GM21576 (cell line): Measurements from ENCODE around the gene VWA5B2.

Experiments used
- ATAC-seq: cut with Tn5 transposase; IDR thresholded peaks from one replicate; pipeline ENCODE4 v1.9.1; 2021; ENCODE audit warnings: mild to moderate bottlenecking, moderate library complexity; ENCODE audit not compliant: unreplicated experiment

Gene VWA5B2

DNA sequence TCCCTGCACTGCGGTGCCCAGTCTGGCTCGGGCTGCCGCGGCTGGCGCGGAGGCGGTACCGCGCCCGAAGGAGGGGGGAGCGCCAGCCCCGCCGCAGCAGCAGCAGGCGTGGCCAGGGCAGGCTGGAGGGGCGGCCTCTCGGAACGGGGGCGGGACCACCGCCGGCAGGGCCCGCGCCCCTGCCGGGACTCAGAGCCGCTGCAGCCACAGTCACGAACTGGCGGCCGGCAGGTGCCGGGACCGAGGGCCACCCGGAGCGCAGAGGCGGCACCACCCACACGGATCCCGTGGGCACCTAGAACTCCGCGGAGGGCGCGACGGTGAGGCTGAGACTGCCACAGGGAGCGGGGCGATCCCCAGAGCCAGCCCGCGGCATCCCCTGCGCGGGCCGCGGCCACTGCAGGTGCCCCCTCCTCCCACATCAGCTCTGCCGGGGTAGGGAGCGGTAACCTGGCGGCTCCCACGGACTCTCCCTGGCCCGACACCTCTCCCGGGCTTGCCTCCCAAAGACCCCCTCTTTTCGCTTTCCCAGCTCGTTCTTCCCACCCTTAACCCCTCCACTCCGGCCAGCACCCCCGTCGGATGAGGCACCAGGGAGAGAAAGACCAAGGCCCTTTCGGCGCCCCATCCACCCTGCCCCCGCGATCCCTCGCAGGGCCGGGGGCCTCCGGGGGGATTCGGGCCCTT, at the start of gene VWA5B2:
Gene VWA5B2, plus strand, starts transcription at position 192 of the 687 bp plus-strand sequence. CDS start 944 bp downstream, outside the sequence.
- ATAC-seq, result peak; percentile 69

DNA sequence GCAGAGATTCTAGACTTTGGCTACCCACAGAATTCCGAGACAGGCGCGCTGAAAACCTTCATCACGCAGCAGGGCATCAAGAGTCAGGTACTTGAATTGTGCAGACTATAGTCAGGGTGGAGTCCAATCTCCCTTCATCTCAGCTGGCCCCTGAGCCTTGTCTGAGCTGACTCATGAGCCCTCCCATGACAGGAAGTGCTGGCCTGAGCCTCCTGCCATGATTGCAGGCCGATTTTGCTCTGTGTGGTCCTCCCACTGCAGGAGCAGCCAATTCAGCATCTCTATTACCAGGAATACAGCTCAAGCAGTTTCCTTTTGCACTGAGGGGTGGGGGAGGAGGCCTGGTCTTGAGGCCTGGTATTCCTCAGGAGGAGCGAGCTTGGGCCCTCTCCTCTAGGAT, 49.2 kb upstream of the VWA5B2 start:
- no peak for ATAC-seq

DNA sequence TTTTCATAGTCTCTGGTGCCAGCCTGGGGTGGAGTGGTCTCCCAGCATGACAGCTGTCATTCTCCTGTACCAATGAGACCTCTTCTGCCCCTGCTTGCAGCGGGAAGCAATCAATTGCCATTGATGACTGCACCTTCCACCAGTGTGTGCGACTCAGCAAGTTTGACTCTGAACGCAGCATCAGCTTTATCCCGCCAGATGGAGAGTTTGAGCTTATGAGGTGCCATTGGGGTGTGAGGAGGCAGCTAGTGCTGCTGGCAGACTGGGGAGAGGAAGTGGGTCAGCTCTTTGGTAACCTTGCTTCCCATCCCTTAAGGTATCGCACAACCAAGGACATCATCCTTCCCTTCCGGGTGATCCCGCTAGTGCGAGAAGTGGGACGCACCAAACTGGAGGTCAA, 47.8 kb upstream of the VWA5B2 start:
- no peak for ATAC-seq

DNA sequence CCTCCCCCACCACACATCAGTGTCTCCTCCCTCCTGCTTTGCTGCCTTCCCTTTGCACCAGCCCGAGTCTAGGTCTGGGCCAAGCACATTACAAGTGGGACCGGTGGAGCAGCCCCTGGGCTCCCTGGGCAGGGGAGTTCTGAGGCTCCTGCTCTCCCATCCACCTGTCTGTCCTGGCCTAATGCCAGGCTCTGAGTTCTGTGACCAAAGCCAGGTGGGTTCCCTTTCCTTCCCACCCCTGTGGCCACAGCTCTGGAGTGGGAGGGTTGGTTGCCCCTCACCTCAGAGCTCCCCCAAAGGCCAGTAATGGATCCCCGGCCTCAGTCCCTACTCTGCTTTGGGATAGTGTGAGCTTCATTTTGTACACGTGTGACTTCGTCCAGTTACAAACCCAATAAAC, 45.7 kb upstream of the VWA5B2 start:
- ATAC-seq, result no peak

DNA sequence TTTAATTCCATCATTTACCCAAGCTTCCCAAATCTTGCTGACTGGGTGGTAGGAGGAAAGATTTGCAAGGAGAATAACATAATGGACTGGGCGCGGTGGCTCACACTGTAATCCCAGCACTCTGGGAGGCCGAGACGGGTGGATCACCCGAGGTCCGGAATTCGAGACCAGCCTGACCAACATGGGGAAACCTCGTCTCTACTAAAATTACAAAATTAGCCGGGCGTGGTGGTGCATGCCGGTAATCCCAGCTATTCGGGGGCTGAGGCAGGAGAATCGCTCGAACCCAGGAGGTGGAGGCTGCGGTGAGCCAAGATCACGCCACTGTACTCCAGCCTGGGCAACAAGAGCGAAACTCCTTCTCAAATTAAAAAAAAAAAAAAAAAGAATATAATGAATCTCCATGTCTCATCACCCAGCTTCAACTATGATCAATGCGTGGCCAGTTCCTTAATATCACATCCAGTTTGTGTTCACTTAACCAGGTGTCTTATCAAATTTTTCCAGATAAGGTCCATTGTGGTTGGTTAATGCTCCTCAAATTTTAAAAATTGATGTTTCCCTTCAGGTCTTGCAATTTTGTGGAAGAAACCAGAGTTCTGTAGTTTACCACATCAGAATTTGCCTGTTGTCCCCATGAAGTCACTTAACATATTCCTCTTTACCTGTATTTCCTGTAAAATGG, 44.7 kb upstream of the VWA5B2 start:
- no peak for ATAC-seq

DNA sequence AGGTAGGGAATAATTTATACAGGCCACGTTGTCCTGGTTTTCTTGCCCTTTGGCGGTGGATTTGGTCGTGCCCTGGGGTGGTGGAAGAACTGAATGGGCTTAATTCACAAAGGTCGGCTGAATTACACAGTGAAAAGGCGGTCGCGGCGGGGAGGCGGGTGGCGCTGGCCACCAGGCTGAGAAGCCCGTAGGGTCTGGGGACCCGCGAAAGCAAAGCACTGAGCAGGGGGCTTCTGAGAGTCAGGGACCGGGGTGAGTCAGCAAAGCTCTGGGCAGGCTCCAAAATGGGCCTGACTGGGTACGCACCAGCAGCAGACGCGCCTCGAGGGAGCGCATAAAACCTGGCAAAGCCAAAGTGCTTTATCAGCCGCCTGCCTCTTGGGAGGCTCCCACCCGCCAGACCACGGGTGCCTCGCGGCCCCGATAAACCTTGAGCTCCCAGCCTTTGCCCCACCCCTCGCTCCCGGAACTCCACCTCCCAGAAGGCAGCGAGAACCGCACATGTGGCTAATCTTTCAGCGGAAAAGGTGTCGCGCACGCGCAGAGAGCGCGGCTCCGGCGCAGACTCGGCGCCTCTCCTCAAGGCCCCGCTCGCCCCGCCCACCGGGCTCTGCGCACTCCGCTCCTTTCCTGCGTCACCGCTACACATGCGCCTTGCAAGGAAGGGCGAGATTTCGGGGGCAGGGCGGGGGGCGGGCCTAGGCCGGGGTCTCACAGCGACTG, 43.8 kb upstream of the VWA5B2 start:
- peak; percentile 89 for ATAC-seq

DNA sequence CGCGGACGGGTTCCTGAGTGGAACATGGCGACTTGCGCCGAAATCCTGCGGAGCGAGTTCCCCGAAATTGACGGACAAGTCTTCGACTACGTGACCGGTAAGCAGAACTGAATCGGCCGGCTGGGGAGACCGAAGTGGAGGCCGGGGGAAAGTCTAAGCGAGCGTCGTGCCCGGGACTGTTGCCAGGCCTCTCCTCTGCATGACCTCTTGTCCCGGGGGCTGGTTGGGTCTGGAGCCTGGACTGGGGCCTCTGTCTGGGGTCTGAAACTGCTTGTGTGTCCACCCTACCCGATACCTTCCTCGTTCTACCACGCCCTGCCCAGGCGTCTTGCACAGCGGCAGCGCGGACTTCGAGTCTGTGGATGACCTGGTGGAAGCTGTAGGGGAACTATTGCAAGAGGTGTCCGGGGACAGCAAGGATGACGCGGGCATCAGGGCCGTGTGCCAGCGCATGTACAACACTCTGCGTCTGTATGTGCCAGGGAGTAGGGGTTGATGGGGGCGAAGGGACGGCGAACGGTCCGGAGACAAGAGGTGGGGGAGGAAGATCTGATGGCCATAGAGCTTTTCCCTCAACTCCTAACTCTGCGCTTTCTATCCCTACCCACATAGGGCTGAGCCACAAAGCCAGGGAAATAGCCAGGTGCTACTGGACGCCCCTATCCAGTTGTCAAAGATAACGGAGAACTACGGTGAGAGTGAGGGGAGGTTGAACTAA, 43.0 kb upstream of the VWA5B2 start, which contains the start of gene ABCF3:
Gene ABCF3, plus strand, starts transcription at position 16 of the 718 bp plus-strand sequence. Its CDS starts 9 bp downstream, at position 25.
- ATAC-seq, result peak; percentile 12

DNA sequence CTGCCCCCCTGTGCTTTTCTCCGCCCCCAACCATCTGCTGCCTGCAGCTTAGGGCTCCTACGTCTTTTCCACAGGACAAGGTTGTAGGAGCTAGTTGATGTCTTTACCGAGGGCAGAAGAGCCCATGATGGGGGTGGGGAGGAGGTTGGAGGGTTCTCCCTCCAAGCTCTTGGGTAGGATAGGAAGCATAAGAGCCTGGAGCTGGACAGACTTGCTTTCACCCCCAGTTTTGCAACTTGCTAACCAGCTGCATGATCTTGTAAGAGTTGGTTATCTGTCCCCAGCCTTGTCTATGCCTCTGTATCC, 42.5 kb upstream of the VWA5B2 start:
- ATAC-seq, result no peak

DNA sequence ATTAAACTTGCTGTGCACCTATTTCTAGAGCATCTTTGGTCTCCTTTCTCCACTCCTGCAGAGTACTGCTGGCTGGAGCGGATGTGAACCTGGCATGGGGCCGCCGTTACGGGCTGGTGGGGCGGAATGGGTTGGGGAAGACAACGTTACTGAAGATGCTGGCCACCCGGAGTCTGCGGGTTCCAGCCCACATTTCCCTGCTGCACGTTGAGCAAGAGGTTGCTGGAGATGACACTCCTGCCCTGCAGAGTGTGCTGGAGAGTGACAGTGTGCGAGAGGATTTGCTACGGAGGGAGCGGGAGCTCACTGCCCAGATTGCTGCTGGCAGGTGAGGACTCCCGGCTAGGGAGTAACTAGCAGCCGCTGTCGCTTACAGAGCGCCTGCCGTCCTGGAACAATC, 41.3 kb upstream of the VWA5B2 start:
- no peak for ATAC-seq

DNA sequence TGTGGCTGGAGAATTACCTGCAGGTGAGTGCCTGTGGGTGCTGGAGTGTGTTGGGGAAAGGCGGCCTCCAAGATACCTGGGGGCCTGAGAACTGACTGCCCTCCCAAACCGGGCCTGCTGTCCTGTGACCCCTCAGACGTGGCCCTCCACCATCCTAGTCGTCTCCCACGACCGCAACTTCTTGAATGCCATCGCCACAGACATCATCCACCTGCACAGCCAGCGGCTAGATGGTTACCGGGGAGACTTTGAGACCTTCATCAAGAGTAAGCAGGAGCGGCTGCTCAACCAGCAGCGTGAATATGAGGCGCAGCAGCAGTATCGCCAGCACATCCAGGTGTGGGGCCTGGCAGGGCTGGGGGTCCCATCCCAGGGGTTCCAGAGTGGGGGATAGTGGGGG, 40.0 kb upstream of the VWA5B2 start:
- no peak for ATAC-seq

DNA sequence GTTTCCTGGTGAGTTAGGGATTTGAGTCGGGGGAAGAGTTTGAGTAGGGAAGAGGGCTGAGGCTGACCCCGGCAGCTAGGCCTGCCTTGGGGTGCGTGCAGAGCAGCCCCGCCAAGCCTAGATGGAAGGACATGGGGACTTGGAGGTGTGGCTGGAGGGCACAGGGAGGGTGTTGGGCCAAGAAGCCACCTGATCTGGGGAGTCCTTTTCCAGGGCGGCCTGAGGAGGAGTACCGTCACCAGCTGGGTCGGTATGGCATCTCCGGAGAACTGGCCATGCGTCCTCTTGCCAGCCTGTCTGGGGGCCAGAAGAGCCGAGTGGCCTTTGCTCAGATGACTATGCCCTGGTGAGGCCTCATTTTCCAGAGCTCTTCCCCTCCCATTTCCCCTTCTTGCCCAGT, 36.5 kb upstream of the VWA5B2 start:
- ATAC-seq, result no peak

DNA sequence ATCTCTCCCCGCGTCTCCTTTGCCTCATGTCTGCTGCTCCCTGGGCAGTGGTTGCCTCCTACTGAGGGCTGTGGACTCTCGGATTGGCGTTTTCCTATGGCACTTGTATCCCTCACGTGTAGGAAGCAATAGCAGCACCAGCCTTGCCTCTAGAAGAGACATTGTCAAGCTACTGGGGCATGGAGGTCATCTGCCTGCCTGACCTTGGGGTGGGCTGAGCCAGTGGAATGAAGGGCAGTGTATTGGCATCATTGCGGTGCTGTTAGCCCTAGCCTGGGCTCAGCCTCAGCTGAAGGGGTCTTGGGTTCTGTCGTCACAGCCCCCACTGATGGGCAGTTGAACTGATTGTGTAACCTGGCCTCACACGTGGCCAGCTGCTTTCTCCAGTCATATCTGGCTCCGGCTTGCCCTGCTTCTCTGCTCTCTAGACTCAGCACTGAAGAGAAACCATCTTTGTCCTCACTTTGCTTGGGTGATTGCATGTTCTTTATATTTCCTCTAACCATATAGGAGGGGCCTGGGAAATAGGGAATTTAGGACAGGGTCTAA, 35.3 kb upstream of the VWA5B2 start:
- no peak for ATAC-seq

DNA sequence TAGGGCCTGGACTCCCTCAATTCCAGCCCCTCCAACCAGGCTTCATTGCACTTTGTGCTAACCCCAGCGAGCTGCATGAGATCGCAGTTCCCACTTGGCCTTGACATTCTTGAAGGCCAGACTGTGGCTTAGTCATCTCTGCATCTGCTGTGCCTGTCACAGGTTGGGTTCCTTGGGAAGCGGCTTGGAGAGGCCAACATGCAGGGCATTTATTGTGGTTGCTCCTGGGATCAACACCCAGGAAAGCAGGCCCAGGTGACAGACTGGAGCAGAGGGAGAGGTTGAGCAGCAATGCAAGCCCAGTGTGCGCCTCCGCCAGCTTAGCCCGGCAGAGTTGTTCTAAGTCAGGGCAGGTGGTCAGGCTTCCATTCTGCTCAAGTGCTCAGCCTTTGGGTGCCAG, 32.8 kb upstream of the VWA5B2 start:
- no peak for ATAC-seq

DNA sequence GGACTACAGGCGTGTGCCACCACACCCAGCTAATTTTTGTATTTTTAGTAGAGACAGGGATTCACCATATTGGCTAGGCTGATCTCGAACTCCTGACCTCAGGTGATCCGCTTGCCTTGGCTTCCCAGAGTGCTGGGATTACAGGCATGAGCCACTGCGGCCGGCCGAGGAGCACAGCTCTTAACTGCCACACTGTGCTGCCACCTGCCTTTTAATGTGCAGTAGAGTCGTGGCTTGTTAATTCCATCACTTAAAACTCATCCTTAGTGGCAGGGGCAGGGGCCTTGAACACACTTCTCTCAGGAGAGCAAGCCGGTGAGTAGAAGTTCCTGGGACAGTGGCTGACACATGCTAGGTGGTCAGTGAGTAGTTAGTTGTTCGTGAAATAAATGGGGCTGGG, 30.9 kb upstream of the VWA5B2 start:
- ATAC-seq, result no peak

DNA sequence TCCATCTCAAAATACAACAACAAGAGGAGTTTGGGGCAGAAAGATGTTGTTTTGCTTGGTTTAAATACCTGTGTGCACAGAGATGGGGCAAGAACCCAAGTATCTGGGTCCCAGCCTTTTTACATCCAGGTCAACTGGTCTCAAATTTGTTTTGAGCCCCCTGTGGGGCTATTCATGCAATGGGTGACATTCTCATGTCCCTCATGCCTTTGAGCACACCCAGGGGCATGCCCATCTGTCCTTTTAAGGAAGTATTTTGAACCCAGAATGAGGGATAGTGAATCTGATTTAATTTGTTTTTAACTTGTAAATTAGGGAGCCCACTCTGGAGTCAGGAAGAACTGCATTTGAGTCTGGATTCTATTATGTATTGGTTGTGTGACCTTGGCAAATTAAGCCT, 28.6 kb upstream of the VWA5B2 start:
- ATAC-seq, result no peak

DNA sequence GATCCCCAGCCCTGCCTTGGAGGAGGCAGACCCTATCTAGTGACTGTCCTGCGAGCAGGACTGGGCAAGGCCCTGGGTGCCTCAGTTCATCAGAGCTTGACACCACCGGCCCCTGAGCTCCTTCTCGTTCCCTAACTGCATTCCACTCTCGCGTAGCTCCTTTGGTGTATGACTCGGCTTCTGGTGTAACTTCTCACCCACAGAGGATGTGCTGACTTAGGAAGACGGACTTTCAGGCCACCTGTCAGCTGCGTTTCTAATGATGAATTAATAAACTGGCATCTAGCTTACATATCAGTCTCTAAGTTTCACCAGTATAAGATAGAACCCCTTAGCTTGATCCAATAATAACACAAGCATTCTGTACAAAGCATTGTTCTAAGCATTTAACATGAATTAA, 25.9 kb upstream of the VWA5B2 start:
- ATAC-seq, result no peak

DNA sequence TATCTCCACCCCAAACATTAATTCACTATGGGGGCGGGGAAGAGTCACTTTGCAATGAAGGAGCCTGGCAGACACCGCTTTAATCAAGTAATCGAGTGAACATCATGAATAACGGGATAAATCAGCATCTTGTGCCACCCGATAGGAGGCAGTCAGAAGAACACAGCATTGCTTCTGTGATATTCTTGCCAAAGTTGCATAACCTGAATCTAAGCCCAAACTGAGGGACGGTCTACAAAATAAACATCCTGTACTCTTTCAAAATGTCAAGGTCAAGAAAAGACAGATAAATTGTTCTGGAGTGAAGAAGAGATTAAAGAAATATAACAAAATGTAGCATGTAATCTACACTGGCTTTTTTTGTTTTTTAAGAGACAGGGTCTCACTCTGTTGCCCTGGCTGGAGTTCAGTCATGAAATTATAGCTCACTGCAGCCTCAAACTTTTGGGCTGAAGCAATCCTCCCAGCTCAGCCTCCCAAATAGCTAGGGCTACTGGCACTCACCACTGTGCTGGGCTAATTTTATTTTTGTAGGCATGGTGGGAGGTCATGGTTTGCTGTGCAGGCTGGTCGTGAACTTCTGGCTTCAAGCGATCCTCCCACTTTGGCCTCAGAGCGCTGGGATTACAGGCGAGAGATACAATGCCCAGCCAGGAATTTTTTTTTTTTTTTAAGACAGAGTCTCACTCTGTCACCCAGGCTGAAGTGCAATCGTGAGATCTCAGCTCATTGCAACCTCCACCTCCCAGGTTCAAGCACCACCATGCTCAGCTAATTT, 20.1 kb upstream of the VWA5B2 start:
- no peak for ATAC-seq

DNA sequence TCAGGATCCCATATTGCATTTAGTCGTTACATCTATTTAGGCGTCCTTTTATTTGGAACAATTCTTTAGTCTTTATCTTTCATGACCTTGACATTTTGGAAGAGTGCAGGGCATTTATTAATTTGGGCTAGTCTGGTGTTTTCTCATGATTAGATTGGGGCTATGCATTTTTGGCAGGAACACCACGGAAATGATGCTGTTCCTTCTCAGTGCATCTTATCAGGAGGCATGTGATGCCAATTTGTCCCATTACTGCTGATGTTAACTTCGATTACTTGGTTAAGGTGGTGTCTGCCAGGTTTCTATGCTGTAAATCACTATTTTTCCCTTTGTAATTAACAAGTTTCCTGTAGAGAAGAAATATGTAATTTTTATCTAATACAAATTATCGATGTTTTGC, 18.1 kb upstream of the VWA5B2 start:
- ATAC-seq, result no peak

DNA sequence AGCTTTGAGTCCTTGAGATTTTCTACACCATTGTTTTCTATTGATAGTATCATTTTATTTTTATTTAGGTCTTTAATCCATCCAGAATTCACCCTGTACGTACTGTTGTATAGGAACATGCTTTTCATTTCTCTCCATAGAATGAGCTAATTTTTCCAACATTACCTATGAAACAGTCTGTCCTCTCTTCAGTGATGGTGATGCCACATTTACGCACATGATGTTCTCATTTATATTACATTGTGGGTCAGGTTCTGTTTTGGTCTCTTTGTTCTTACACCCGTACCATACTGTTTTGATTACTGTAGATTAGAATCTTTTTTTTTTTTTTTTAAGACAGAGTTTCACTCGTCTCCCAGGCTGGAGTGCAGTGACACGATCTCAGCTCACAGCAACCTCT, 17.7 kb upstream of the VWA5B2 start:
- ATAC-seq, result no peak

DNA sequence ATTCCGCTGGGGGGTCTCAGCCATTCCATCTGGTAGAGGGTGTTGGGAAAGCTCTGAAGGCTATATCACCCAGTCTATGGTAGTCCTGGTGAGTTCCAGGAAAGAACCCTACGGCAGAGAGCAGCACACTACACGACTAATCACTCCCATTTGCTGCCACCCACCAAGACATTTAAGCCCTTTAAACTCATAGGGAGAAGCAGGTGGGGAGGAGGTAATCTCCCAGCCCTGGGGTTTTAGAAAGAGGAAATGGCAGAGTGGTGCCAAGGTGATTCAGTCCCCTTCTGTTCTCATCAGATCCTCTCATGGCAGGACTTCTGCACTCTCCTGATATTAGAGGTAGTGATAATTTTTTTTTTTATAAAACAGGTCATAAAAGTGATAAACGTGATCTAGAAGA, 10.6 kb upstream of the VWA5B2 start:
- no peak for ATAC-seq
